ENCODE data around the gene HINT2.

GRCh38 chr9:35811381-35812024 lies 3.3 kb downstream of the HINT2 start:
- TF ChIP-seq CTCF (IDR thresholded peaks at IDR 0.05; ENCODE audit: low read depth, low read length) (no peak), EZH2phosphoT487 (IDR thresholded peaks at IDR 0.05; ENCODE audit: low read depth) (no peak)

Data from OCI-LY3 (cell line).